GM19099 (cell line): ENCODE data around the gene LIN7A.

ENCODE experiments used
- POLR2A ChIP-seq: IDR thresholded peaks from 3 replicates; pipeline ENCODE4 v1.6.1; 2011; ENCODE audit warnings: low read depth; ENCODE audit not compliant: insufficient read length; ENCODE audit errors: extremely low read depth

Gene LIN7A

DNA sequence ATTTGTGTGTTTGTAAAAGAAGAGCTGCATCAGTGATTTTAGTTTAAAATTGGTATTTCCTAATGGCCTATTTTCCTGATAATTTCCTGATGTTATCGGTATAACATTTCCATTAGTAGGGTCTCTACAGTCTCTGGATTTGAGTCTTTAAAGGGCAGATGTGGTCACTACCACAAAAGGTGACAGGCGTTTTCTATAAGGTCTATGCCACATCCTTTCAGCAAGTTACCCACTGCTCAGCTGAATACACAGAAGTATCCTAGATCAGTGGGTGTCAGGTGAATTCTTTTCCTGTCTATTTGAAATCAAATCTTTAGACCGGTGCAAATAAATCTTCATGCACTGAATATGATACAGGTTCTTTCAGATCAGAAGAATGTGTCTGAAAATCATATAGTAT lies 90.2 kb downstream of the LIN7A start:
- TF ChIP-seq POLR2A, result no peak

DNA sequence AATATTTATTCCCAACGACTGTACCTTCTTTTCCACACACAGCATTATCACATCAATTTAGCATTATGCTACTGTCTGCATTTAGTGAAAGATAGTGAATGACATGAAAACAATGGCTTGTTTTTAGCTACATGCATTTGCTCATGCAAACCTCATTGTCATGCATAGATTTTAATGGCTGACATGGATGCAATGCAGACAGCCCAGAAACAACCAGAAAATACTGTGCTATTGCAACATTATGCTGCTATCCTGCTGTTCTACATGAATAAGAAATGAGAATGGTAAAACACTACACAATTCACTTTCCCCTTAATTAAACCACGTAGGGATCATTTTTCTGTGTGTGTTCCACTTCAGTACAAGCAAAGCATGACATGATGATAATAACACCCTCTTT lies 90.8 kb downstream of the LIN7A start:
- no peak for TF ChIP-seq POLR2A

DNA sequence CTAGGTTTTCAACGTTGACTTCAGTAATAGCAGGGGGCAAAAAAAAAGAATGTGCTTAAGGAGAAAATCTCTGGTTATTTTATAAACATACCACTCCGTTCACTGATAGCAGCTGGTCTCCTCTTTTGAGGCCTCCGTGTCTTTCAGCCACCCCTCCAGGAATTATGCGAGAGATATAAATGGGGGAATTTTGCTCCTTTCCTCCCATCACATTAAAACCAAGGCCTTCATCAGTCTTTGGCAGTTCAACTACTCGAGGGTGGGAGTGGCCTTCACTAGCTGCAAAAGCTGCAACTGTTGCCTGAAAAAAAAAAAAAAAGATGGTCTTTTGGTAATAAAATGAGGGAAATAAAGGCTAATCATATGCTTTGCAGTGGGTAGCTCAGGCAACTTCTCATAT lies 92.1 kb downstream of the LIN7A start:
- no peak for TF ChIP-seq POLR2A

DNA sequence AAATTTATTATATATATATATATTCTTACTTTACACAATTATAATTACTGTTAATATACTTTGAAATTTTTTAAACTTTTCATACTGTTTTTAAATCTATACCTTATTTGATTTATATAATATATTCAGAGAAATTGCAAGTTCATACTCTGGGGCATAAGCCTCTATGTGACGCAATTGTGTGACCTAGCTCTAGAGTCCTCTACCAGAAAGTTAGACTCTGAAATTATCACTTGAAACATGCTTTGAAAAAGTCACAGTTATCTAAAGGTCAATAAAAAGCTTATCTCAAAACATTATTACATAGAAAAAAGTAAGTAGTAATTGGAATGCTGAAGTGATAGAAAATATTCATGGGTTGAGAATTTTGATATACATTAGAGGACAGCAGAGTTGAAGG lies 93.8 kb downstream of the LIN7A start:
- no peak for TF ChIP-seq POLR2A

DNA sequence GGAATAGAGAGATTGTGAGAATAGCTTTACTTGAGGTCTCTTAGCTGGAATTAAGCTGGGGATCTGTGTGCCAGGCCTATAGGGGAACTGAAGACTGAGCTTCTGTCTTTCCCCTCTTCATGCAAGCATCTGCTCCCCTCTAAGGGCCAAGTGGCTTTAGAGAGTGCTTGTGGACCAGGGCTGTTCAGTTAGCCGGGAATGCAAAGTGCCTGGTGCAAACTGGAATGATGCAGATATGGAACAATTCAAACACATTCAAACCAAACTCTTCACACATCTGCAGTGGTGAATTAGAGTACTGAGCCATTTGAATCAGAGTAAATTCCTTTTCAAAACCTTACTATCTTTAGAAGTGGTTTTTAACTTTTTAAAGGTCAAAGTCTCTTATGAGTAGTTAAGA lies 99.0 kb downstream of the LIN7A start:
- TF ChIP-seq POLR2A, result no peak

DNA sequence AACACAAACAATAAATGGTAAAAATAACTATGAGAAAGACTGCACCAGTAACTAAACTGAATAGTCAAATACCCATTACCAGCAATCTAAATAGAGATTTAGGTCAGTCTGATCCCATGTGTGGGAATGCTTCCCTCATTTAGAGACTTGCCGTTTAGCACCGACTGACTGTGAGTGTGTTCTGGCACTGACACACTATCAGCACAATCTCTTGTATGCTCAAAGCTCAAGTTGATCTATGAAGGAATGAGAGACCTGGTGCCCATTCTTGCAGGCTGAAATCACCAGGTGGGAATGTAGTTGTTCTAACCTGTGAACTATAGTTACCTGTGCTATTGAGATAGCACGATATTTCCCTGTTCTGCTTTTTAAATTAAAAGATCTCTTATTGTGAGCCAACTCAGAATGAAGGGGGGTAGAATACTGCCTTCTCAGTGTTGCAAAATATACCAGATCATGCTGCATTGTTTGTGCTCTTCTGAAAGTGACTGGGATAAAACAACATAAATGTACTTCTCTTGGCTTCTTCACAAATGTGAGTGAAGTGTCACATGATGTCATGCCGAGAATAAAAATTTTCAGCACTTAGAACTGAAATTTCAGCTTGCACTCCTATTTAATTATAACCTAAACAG lies 99.6 kb downstream of the LIN7A start:
- TF ChIP-seq POLR2A, result no peak

DNA sequence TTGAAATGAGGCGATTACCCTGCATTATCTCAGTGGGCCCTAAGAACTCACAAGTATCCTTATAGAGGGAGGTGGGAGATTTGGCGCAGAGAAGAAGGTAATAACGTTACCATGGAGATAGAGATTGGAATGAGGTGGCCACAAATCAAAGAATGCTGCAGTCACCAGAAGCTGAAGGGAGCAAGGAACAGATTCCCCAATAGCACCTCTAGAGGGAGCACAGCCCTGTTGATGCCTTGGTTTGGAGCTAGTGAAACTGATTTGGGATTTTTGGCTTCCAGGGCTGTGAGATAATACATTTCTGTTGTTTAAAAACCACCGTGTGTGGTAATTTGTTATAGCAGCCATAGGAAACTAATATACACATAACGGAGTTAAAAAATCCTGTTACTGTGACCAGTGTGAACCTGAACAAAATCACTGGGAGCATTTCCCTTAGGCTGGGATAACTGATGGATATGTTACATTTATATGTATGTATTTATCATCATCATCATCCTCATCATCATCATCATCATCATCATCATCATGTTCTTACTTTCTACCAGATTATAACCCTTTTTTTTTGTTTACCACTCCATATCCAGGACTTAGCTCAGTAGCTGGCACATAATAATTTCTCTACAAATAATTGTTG lies 100.3 kb downstream of the LIN7A start:
- TF ChIP-seq POLR2A, result no peak

DNA sequence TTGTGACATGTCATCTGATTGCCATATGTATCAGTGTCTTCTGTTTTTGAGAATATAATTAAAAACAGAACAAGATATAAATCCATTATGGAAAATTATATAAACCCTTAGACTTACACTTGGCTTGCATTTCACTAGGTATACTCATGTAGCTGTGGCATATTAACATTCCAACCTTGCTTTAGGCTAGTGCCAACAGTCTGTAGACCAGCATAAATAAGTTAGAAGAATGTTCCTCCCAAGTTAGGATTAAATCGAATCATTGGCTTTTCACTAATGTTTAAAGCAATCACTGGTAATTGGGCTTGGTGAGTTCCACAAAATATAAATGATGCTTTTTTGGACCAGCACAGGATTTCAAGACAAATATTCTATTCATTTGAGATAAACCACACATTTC lies 103.0 kb downstream of the LIN7A start:
- TF ChIP-seq POLR2A, result no peak

DNA sequence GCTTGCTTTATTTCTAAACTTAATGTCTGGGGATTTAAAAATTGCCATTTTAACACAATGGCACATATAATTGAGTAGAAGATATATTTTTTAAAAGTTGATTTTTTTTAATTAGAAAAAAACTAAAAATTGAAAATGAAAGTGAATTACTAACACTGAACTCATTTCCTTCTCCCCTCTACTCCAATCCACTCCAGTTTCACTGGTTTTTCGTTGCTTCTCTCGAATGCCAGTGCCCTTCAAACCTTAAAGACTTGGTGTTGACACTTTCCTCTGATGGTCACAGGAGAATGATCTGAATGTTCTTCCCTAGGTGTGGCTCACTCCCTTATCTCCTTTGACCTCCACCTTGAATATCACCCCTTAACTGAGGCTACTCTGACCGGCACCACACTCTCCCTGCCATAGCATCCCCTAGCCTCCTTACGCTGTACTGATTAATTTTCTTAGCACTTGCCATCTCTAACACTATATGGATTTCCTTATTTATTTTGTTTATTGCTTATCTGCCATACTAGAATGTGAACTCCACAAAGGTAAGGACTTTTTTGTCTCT lies 107.1 kb downstream of the LIN7A start:
- TF ChIP-seq POLR2A, result no peak

DNA sequence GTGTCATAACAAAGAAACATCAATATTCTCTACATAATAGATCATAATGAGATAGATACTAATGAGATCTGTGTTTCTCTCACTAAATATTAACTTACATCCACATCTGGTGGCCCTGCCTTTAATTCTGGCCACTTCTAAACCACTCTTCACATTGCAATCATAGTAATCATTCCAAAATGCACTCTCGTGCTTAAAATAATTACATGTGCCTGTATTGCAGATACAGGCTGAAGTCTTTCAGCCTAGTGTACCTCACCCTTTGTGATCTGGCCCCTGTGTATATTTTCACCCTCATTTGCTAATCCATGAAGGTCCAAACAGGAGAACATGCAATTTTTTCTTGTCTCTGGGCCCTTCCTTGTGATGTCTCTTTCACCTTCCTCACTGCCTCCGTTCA lies 108.0 kb downstream of the LIN7A start:
- no peak for TF ChIP-seq POLR2A

DNA sequence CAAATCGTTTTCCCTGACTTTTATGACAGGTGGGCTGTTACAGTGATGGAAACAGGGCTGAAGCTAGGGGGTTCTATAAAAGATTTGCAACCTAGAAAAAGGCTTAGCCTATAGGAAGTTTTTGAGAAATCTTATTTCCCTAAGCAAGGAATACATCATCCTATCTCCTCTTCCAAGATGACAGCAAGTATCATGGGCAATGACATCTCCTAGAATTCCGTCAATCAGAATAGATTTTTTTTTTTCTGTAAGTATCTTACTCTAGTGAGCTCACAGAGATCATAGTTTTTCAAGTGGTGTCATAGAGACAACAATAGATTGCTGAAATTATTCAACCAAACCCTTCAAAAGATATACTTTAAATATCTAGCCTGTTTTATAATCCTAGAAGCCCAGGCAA lies 112.2 kb downstream of the LIN7A start:
- TF ChIP-seq POLR2A, result no peak

DNA sequence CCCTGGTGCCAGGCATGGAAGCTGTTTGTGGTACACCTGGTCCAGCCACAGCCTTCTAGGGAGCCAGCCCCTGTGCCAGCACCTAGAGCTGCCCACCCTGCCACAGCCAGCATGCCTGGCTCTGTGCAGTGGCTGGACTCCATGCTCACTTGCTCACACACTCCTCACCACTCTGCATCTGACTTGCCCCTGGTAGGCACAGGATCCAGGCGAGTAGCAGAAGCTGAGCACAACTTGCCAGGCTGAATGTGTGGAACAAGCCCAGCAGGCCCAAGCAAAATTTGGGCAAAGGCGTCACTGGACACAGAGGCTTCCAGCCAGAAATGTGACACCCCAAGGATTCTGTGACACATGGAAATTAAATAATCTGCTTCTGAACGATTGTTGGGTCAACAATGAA lies 114.3 kb downstream of the LIN7A start:
- no peak for TF ChIP-seq POLR2A

DNA sequence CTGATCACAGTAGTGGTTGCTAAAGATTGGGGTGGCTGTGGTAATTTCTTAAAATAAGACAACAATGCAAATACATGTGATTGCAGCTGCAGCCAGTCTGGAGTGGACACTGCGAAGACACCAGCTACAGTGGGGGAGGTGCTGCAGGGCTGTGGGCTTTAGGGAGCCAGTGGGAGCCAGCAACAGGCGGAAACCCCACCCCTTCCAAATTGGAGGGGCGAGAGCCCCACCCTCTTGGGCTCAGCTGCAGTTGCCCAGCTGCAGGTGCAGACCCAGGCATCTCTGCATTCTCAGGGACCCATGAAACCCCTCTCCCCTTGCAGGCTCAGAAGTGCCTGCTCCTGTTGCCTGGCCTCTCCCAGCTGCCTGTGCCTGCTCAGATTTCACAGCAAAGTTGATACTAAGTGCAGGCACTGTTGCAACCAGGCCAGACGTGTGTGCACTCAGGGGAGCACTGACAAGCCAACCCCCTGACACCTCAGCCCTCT lies 116.2 kb downstream of the LIN7A start:
- no peak for TF ChIP-seq POLR2A

DNA sequence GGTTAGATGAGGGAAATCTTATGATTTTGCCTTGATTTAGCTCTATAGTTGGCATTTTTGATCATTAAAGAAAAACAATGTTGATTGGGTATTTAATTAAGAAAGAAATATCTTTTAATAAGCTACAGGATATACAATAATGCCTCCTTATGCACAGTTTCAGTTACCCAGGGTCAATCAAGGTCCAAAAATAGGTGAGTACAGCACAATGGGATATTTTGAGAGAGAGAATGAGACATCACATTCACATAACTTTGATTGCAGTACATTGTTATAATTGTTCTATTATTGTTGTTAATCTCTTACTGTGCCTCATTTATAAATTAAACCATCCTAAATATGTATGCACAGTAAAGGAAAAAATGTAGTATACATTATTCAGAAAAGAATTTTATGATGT lies 118.9 kb downstream of the LIN7A start:
- no peak for TF ChIP-seq POLR2A

DNA sequence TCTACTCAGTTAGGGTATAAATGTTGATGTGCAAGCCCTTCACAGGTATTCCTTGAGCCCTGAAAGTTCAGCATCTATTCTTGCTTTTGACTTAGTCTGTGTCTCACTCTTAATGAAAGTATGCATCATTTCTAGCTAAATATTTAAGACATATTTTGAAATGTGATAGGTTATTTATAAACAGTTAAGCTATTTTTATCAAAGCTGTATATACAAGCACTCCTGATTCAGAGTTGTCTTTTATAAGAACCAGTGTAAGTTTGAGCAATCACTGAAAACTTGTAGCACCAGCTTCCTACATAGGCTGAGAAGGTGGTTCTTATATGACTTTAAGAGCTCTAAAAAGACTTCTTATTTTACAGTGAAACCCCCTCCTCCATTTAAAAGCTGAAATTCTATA lies 122.4 kb downstream of the LIN7A start:
- no peak for TF ChIP-seq POLR2A

DNA sequence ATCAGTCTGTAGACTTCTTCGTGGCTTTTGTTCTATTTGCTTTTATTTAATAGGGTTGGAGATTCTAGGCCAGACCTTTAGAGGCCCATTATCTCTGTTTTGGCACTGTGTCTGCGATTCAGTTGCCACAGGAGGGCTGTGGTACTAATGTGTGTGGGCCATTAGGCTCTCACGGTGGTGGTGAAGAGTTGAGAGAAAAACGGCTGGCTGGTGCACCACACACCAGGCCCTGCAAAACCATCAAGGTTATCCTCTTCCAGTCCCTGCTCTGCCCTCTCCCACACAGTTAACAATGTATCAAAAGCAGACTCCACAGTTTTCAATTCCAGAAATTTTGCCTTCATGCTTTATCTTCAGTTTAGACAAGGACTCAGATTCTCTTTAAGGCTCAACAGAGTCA lies 123.3 kb downstream of the LIN7A start:
- no peak for TF ChIP-seq POLR2A
